Tibial artery (tissue), 4 donors: ENCODE data around the gene MAST1.

Source experiments
- DNase-seq, 2 donors: peaks; one replicate each; pipeline ENCODE4 v3.0.0-alpha.2; 2019
- H3K27ac ChIP-seq, 2 donors: fragments of 200-600 bp; sonication (generic) in 1 of 2; 1 replicate in 1 of 2; 2 replicates in 1 of 2; pipeline ENCODE4 v1.5.1; 2018 to 2019; ENCODE audit warnings: mild to moderate bottlenecking in 1 of 2
- H3K27me3 ChIP-seq, 2 donors: fragments of 200-600 bp; sonication (generic) in 1 of 2; one replicate each; pipeline versions ENCODE4 v1.5.1 to v1.6.0; 2016 to 2019
- H3K36me3 ChIP-seq, 3 donors: fragments of 200-600 bp; sonication (generic) in 2 of 3; one replicate each; pipeline ENCODE4 v1.5.1; 2016 to 2019; ENCODE audit warnings: mild to moderate bottlenecking in 2 of 3
- H3K4me1 ChIP-seq, 4 donors: fragments of 200-600 bp; sonication (generic) in 2 of 4; 1 replicate in 3 of 4; 2 replicates in 1 of 4; pipeline ENCODE4 v1.5.1; 2016 to 2019
- H3K4me3 ChIP-seq, 2 donors: fragments of 200-600 bp; sonication (generic) in 1 of 2; 1 replicate in 1 of 2; 2 replicates in 1 of 2; pipeline ENCODE4 v1.5.1; 2018 to 2019; ENCODE audit warnings: mild to moderate bottlenecking in 2 of 2
- H3K9me3 ChIP-seq, 3 donors: fragments of 200-600 bp; sonication (generic) in 1 of 3; one replicate each; pipeline ENCODE4 v1.5.1; 2016 to 2019
- CTCF ChIP-seq, 2 experiments: fragments of 200-600 bp in 1 of 2; fragments of 450-650 bp in 1 of 2; IDR thresholded peaks; one replicate each; pipeline ENCODE4 v1.5.1; 2017 to 2019; ENCODE audit warnings: antibody characterized with exemption in 2 of 2, mild to moderate bottlenecking in 1 of 2, moderate library complexity in 1 of 2
- intact Hi-C: fragments of 100-400 bp; cut with DNase I; formaldehyde crosslinking; loops from one replicate; pipeline ENCODE4 v1.15.0; 2023; ENCODE audit warnings: low total_unique reads

MAST1 gene

GRCh38 chr19:12790628-12791344 is 47.5 kb upstream of the MAST1 start:
- H3K27me3 ChIP-seq = no peaks in the 10 kb centered on the region
- H3K4me1 ChIP-seq = peaks cover 0 to 58% (median 48%) of the 10 kb centered on the region in 4 donors
- no peaks in the 10 kb centered on the region for H3K9me3 ChIP-seq
- H3K36me3 ChIP-seq = peaks cover 0 to 13% (median 9%) of the 10 kb centered on the region in 3 donors
- H3K27ac ChIP-seq = peak overlapping the region; percentile 98 to 99
- DNase-seq = no peak
- TF ChIP-seq CTCF (IDR thresholded peaks at IDR 0.05) = no peak
- intact Hi-C loops = loop anchor here (10.0 kb wide), 1 partner anchor 1054 kb away; no protein-coding TSS in a partner anchor
- H3K4me3 ChIP-seq = peak overlapping the region; percentile 86 to 96

- TF ChIP-seq CTCF (IDR thresholded peaks at IDR 0.05) = peak in 1 of 2 experiments; percentile 26
- Histone ChIP-seq H3K4me3 (peak within 1 kb of the TSS; percentile 86 to 96), H3K27me3 (no peaks in the 10 kb centered on the region), H3K27ac (peak within 1 kb of the TSS; percentile 98 to 99), H3K9me3 (no peaks in the 10 kb centered on the region), H3K36me3 (peaks cover 0 to 13% (median 9%) of the 10 kb centered on the region in 3 donors), H3K4me1 (peaks cover 0 to 58% (median 48%) of the 10 kb centered on the region in 4 donors)
- intact Hi-C loops = loop anchor here (2.0 to 10.0 kb wide), 2 partner anchors 13 to 1053 kb away; no protein-coding TSS in a partner anchor
- DNase-seq = peak; percentile 95 to 99
Measured at GRCh38 chr19:12791345-12792050, 46.8 kb upstream of the MAST1 start, which contains the start of gene JUNB. TSS of gene JUNB (plus strand) at chr19:12791486. CDS start at chr19:12791772, 286 bp downstream.

GRCh38 chr19:12792051-12792852 is 46.1 kb upstream of the MAST1 start:
- H3K36me3 ChIP-seq = peaks cover 0 to 13% (median 9%) of the 10 kb centered on the region in 3 donors
- intact Hi-C loops = loop anchor here (2.0 to 10.0 kb wide), 2 partner anchors 13 to 1053 kb away; no protein-coding TSS in a partner anchor
- peak in 1 of 2 donors; percentile 82 for DNase-seq
- H3K27ac ChIP-seq = peak overlapping the region; percentile 98 to 99
- H3K9me3 ChIP-seq = no peaks in the 10 kb centered on the region
- peaks cover 0 to 50% (median 41%) of the 10 kb centered on the region in 4 donors for H3K4me1 ChIP-seq
- peak overlapping the region; percentile 86 to 96 for H3K4me3 ChIP-seq
- no peaks in the 10 kb centered on the region for H3K27me3 ChIP-seq
- TF ChIP-seq CTCF (IDR thresholded peaks at IDR 0.05) = no peak

GRCh38 chr19:12792853-12793289 is 45.4 kb upstream of the MAST1 start:
- DNase-seq = no peak
- Histone ChIP-seq H3K9me3 (no peaks in the 10 kb centered on the region), H3K27ac (peak overlapping the region; percentile 98 to 99), H3K4me1 (peaks cover 0 to 44% (median 35%) of the 10 kb centered on the region in 4 donors), H3K27me3 (no peaks in the 10 kb centered on the region), H3K36me3 (peaks cover 0 to 13% (median 9%) of the 10 kb centered on the region in 3 donors), H3K4me3 (peak overlapping the region; percentile 86 to 96)
- intact Hi-C loops = loop anchor here (2.0 to 10.0 kb wide), 2 partner anchors 14 to 1052 kb away; no protein-coding TSS in a partner anchor
- no peak for TF ChIP-seq CTCF (IDR thresholded peaks at IDR 0.05)
